Islet precursor cell (in vitro differentiated cells): ENCODE results near the gene ZNF839.
A peak's percentile ranks its signal among the peaks of the same experiment; 100 is the strongest.
"Not testable (repeated sequence)": the region's sequence is repeated elsewhere in the genome, so short reads cannot be mapped to it uniquely, and the experiment has no call there.

ENCODE experiments used
- DNase-seq: peaks from one replicate; pipeline ENCODE4 v3.0.0-alpha.2; 2018

Gene ZNF839

GRCh38 chr14:102319351-102320032, at the start of gene ZNF839:
Gene ZNF839 (plus strand): TSS chr14:102319746. CDS start chr14:102319766, 20 bp downstream.
- DNase-seq = peak; percentile 94

GRCh38 chr14:102272392-102272791, 47.2 kb upstream of the ZNF839 start:
- no peak for DNase-seq

GRCh38 chr14:102275866-102276265, 43.7 kb upstream of the ZNF839 start:
- no peak for DNase-seq

GRCh38 chr14:102277874-102278630, 41.5 kb upstream of the ZNF839 start:
- DNase-seq = no peak

GRCh38 chr14:102278631-102278935, 41.0 kb upstream of the ZNF839 start:
- no peak for DNase-seq

- no peak for DNase-seq
Measured at GRCh38 chr14:102279282-102279681, 40.3 kb upstream of the ZNF839 start.

- DNase-seq = peak; percentile 86
Measured at GRCh38 chr14:102279688-102280348, 39.7 kb upstream of the ZNF839 start.

- peak; percentile 66 for DNase-seq
Measured at GRCh38 chr14:102280376-102280962, 39.1 kb upstream of the ZNF839 start.

GRCh38 chr14:102282751-102283465, 36.6 kb upstream of the ZNF839 start:
- DNase-seq = no peak

GRCh38 chr14:102283631-102284129, 35.9 kb upstream of the ZNF839 start:
- DNase-seq = no peak

- no peak for DNase-seq
Measured at GRCh38 chr14:102285106-102285505, 34.4 kb upstream of the ZNF839 start.

GRCh38 chr14:102288139-102288538, 31.4 kb upstream of the ZNF839 start:
- no peak for DNase-seq

- DNase-seq = no peak
Measured at GRCh38 chr14:102292441-102292840, 27.1 kb upstream of the ZNF839 start.

GRCh38 chr14:102293781-102294180, 25.8 kb upstream of the ZNF839 start:
- DNase-seq = no peak

- DNase-seq = no peak
Measured at GRCh38 chr14:102295270-102295669, 24.3 kb upstream of the ZNF839 start.

- no peak for DNase-seq
Measured at GRCh38 chr14:102297436-102298170, 21.9 kb upstream of the ZNF839 start.

- not testable (repeated sequence) for DNase-seq
Measured at GRCh38 chr14:102298303-102299070, 21.1 kb upstream of the ZNF839 start.

GRCh38 chr14:102303664-102304063, 15.9 kb upstream of the ZNF839 start:
- no peak for DNase-seq

GRCh38 chr14:102304611-102305506, 14.7 kb upstream of the ZNF839 start, which contains the start of gene MOK:
Gene MOK (minus strand): TSS chr14:102305164. CDS start chr14:102304968, 196 bp downstream.
- peak; percentile 99 for DNase-seq
